ENCODE measurements around the gene FAM163B.
A peak's percentile ranks its signal among the peaks of the same experiment; 100 is the strongest.

FAM163B gene

DNA sequence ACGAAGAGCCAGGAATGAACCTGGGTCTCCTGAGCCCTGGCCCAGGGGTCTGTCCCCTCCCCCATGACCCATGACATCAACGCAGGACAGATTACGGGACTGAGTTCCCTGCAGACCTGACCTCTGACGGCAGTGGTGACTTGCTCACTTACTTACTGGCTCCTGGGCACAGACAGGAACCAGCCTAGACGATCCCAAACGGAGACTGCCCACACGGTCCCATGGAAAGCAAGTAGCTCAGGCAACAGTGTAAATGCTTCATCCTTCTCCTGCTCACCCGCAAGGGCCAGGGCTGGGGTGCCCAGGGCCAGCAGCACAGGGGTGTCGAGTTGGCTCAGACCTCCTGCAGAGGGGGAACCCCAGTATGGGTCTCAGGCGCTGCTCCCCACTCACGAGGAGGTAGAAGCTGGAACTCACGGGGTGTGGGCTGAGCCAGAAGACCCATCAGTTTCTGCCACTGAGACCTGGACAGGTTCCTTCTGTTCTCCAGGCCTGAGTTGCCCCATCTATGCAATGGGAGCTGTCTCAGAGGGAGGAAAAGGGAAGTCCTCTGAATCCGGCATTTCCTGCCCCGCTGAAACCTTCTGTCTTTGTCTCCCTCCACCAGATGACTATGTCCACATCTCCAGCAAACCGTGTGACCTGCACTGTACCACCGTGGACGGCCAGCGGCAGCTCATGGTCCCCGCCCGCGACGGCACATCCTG lies 69.0 kb downstream of the FAM163B start:
- no peak for DNase-seq

DNA sequence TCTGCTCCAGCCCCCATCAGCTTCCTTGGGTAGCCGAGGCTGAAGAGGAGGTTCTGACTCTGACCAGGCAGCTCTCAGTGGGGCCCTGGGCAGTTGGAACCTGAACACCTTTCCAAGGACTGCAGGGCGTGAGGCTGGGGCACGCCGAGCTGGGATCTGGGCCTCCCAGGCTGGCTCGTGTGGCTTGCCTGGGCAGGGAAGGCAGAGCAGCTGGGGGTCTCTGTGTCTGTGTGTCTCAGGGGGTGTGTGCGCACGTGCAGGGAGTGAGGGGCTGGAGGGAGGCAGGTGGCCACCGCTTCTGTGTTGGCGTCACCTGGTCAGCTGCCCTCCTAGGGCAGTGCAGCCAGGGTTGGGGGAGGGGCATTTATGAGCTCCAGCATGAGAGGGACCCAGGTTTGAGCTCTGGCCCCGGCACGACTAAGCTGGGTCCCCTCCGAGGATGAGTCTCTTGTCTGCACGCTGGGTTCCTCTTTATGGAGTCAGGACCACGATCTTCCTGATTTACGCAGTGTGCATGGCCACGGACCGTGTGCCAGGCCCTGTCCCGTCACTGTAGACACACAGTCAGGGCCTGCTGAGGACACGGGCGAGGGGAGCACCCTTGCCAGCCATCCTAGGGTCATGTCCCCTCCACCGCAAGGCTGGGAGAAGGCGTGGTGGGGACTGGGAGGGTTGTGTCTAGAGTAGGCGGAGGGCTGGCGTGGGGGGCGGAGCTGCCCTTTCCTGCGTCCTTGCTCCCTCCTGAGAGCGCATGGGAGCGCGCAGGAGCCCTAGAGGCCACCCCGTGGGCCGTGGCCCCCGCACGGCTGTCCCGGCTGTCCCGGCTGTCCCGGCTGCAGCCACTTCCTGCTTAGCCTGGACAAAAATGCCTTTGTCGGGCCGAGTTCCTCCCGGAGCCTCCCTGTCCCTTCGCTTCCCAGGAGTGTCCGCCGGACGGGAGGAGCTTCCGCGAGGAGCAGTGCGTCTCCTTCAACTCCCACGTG lies 70.0 kb downstream of the FAM163B start:
- no peak for DNase-seq

DNA sequence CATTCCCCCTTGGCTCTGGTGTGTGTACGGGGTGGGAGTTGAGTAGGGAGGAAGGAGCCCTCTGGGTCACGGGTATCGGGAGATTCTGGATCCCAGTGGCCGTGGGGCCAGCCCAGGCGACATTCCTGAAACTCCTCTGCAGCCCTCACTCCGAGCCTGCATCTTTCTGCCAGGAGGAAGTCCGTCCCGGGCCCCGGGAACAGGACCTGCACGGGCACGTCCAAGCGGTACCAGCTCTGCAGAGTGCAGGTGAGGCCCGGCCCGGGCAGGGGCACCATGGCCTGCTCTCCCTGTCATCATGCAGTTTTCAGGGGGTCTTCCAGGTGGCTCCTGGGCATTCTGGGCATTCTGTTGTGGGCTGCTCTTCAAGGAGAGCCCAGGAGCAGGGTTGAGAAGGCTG lies 71.0 kb downstream of the FAM163B start:
- no peak for DNase-seq

DNA sequence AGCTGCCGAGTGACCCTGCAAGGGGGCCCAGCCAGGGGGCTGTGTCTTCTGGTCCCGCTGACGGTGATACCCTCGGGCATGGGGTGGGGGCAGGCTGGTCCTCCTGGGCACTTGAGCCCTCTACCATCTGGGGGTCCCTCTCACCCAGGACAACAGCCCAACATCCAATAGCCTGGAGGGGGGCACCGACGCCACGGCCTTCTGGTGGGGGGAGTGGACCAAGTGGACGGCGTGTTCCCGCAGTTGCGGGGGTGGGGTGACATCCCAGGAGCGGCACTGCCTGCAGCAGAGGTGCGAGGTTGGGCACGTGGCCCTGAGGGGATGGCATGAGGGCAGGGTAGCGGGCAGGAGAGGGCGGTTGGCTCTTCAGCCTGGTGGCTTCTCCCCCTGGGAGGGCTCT lies 71.9 kb downstream of the FAM163B start:
- DNase-seq = no peak

DNA sequence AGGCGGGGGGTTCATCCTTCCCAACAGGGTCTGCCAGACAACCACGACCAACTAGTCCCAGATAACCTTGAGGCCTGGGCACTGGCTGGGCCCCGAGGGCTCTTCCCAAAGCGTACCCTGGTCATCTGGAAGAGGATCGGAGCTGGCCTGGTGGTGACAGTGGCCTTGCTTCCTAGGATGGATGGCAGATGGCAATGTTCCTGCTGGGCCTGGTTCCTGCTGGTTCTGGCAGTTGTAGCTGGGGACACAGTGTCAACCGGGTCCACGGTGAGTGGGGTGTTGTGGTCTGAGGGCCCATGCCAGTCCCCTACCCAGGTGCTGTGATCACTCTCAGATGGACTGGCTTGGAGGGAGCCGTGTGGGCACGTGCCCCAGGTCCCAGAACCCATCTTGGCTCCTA lies 72.7 kb downstream of the FAM163B start:
- DNase-seq = no peak

DNA sequence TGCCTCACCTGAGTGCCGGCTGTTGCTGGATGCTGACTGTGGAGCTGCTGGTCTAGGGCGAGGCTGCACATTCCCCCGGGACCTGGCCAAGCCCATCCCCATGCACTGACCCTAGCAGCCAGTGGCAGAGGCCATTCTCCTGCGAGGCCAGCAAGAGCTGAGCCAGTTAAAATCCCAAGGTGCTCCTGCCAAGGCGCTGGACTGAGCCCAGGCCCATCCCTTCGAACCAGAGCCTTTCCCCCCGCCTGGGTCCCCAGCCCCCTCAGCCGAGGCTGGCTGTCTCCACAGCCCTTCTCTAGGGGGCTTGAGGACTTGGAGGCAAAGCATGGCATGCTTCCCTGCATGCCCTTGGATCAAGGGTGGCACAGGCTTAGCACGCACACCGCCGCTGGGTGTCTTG lies 73.1 kb downstream of the FAM163B start:
- no peak for DNase-seq

DNA sequence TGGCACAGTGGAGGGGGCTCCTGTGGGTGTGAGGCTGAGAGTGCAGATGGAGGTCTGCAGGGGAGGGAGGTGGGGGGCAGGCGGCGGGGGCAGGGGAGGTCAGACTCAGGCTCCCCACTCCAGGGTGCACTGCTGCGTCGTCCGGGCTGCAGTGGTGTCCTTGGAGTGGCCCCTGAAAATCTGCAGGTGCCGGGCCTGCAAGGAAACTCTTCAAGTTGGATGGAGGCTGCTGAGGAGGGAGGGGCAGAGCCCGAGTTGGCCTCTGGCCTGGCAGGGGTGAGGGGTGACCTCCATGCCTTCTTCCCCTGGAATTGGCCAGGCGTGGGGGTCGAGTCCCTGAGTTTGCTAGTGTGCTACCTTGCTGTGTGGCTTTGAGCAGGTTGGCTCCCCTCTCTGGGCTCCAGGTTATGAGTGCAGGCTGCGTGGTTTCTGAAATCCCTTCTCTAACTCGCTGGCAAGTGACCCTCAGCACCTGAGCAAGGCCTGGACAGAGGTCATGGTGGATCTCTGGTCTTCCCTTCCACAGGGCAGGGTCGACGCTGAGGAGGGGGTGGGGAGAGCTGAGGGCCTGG lies 73.8 kb downstream of the FAM163B start:
- no peak for DNase-seq

DNA sequence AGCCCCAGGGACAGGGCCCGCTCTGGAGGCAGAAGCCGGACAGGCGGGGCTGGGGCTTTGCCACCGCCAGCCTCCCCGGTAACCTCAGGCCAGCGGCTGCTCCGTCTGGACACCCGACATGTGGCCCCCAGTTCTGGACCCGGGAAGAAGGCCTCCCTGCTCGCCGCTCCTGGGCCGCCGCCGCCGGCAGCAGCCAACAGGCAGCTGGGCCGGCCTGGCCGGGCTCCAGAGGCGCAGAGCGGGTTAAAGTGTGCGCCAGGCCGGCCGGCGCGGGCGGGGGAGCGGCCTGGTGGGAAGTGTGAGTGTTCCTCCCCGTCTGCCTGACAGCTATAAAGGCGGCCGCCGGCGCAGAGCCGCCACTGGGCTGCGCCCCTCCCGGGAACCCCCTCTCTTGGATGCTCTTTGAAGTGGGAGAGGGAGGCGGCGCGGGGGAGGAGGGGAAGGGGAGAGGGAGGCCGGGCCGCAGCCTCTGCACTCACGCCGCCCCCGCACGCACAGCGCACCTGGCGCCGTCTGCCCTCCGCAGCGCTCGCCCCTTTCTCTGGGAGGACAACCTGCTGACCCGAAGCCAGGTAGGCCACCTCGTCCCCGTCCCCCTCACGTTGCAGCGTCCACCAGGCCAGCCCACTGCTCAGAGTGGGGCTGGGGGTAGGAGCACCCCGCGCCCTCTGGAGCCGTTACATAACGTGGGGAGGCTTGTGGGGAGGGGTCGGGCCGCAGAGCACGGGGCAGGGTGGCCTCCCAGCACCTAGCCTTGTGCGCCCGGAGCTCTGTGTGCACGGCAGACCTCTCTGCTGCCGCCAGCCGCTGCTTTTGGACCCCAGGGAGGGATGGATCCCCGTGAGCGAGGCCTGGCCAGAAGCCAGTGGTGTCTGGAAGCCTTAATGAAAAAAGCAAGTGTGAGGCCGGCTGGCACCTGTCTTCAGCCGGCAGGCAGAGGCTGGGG lies 74.6 kb downstream of the FAM163B start, which contains the start of gene ADAMTSL2:
TSS of gene ADAMTSL2 (plus strand) at position 359 of the 946 bp plus-strand sequence. CDS start 2,009 bp downstream, outside the sequence.
- DNase-seq = peak; percentile 51 to 83

DNA sequence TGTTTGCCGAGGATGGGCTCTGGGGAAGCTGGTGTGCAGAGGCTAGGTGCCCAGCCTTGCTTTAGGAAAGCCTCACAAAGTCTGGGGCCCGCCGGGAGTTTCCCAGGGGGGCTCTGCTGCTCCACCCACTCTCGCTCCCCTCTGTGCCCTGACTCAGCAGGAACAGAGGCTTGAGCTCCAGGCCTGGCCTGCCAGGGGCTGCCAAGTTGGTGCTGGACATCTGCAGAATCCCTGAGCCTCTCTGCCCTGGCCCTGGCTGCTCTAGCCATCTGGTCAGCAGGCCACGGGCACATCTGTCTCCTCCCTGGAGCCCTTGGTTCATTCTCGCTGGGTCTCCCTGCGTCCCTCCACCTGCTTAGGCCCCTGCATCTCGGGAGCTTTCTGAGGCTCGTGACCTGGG lies 75.3 kb downstream of the FAM163B start:
- DNase-seq = peak in 1 of 2 experiments; percentile 14

DNA sequence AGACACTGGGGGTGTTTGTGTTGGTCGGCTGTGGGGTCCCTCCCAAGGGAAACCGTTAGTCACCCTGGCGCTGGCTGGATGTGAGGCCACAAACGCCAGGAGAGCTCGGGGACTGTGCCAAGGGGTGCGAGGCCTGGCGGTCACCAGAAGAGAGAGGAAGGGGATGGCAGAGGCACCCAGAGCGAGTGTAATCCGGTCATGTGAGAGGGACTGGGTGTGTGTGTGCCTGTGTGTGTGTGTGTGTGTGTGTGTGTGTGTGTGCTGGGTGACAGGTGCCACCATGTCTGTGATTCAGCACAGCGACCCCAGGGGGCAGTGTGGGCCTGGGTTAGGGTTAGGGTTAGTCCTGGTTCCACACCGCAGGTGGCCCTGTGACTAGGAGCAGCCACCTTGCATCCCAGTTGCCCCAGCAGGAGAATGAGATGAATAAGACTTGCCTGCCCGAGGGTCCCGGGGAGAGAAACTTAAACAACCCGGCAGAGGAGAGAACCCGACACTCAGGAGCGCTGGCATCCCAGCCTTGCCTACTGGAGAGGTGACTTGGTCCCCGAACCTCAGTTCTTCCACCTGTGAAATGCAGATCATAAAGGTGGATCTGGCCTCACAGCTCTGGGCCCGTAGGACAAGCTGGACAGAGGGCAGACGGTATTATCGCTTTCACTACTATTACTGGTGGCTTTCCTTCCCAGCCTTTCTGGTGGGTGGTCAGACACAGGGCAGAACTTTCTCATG lies 76.1 kb downstream of the FAM163B start:
- DNase-seq = peak; percentile 68

DNA sequence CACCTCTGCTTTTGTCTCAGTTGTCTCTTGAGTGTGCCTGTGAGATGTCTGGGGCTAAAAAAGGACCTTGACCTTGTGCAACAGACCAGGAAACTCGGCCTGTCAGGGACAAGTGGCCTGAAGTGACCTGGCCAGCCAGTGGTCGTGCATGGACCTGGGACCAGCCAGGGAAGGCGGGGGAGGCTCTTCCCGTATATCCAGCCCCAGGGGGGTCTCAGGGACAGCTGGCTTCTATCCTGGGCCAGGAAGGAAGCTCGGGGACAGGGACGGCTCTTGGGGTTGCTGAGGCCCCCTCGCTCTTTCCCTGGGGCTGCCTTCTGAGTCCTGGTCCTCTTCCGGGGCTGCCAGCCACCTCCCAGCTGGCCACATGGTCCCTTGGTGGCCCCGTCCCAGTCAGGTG lies 77.9 kb downstream of the FAM163B start:
- no peak for DNase-seq

DNA sequence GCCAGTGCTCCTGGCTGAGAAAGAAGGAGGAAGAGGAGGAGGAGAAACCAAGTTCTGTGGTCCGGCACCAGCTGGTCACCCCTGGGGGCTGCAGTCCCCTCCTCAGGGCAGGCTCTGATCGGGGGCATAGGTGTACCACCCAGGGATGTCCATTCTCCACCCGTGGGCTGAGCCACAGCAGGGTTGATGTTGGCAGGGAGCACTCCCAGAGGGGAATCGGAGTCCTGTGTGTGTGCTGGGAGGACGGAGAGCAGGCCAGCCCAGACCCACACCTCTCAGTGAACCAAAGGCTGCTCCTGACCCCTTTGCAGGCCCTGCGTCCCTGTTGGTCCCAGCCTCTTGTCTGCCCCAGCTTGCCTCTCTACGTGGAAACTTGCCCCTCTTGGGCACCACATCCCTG lies 79.3 kb downstream of the FAM163B start:
- no peak for DNase-seq

DNA sequence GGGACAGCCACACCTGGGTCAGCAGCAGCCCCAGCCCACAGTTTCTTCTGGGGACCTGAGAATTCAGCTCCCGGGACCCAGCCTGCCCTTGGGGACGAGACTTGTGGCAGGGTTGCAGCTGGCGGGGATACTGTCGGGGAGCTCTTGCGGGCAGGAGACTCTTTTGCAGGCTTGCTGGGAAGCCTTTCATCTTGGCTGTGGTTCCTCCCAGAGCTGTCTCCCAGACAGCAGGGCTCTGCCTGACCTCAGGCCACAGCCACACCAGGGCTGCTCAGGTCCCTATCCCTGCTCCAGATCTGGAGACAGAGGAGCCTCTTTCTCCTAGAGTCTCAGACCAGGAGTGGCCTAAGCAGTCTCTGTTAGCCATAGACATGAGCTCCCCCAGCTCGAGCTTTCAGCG lies 79.7 kb downstream of the FAM163B start:
- no peak for DNase-seq

DNA sequence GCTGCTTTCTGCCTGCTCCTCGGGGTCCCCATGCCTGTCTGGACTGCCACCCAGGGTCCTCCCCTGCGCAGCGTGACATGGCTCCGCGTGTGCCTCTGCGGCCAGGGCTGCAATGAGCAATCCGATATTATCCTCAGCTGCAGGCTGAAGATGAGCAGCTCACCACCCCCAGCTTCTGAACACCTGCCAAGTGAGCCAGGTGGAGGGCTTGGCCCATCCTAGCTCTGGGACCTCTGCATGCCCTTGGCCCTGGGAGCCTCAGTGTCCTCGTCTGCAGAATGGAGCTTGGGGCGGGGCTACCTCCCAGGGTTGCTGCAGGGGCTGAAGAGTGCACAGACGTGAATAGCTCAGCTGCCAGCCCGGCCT lies 80.3 kb downstream of the FAM163B start:
- DNase-seq = no peak

DNA sequence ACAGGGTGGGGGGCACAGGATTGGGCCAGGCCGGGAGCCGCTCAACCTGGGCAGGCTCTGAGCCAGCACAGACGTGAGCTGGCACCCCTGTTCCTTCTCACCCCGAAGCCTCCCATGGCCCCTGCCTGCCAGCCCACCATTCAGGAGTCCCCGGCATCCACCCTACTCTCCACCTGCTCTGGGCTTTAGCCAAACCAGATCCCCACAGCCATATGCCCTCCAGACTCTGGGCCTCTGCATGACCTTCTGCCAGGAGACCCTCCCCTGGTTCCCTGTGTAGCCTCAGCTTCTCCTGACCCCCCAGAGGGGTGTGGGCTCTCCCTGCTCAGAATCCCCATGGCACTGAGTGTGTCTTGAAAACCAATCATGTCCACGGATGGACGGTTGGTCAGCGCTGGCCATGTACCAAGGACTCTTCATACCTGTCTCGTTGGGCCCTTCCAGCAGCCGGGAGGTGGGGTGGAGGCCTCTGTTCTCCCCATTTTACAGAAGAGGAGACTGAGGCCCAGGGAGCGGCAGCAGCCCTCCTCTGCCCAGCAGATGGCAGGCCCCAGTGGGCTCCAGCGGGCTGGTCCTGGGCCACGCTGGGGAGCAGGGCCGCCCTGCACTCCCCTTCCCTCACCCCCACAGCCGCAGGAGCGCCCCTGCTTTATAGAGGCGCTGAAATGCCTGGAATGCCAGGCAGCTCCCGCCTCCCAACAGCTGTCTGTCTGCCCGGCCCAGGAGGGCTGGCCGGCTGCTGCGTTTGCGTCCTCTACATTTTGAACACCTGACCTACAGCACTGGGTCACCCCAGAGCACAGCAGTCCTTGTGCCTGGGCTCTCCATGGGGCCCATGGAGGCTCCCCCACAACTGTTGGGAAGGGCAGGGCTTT lies 81.0 kb downstream of the FAM163B start:
- no peak for DNase-seq

DNA sequence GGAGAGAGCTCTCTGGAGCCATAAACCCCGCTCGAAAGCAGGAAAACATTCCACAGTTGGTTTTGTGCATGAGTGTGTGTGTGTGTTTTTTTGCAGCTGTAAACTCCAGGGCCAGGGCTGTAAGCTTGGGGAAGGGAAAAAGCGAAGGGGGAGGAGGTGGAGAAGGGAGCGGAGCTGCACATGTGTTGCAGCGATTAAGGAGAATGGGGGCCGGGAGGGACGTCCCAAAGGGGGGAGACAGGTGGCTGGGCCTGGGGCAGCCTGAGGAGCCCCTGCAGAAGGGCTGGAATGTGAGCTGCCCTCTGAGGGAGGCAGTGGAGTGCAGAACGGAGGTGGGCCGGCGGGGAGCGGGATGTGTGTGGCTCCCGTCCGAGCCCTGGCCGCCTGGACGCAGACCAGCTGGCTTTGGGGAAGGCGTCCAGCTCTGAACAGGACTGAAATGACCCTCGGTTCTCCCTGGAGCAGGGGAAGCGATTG lies 81.7 kb downstream of the FAM163B start:
- DNase-seq = no peak

Data from stimulated activated CD4-positive, alpha-beta T cell treated with anti-CD3 and anti-CD28 coated beads, Interleukin-4, amount 100 ng/mL, for 4 hours (primary cell).